Transverse colon (tissue), 4 donors: ENCODE measurements around the gene OR5B2. TPM values are rescaled to one million over a fixed set of nuclear protein-coding genes. Genes with fewer than 3 reads are reported as not detected.

Source experiments
- DNase-seq: peaks from one replicate; pipeline ENCODE4 v3.0.0-alpha.2; 2019
- H3K27ac ChIP-seq, 4 donors: fragments of 200-600 bp; sonication (generic); 2 replicates each; pipeline ENCODE4 v1.5.1; 2016 to 2018; ENCODE audit warnings: inconsistent platforms in 4 of 4
- H3K27me3 ChIP-seq: fragments of 200-600 bp; sonication (generic); 2 replicates; pipeline ENCODE4 v1.5.1; 2017; ENCODE audit warnings: inconsistent platforms
- H3K36me3 ChIP-seq, 4 donors: fragments of 200-600 bp; sonication (generic); 2 replicates each; pipeline ENCODE4 v1.5.1; 2017 to 2019; ENCODE audit warnings: inconsistent platforms in 4 of 4
- H3K4me1 ChIP-seq, 4 donors: fragments of 200-600 bp; sonication (generic); 2 replicates each; pipeline ENCODE4 v1.5.1; 2017 to 2020; ENCODE audit warnings: inconsistent platforms in 4 of 4
- H3K4me3 ChIP-seq, 4 donors: fragments of 200-600 bp; sonication (generic); 1 replicate in 1 of 4; 2 replicates in 3 of 4; pipeline versions ENCODE4 v1.5.1 to v1.6.1; 2017 to 2019; ENCODE audit warnings: inconsistent platforms in 4 of 4
- H3K9me3 ChIP-seq, 2 donors: fragments of 200-600 bp; sonication (generic); 2 replicates each; pipeline ENCODE4 v1.5.1; 2017 to 2019; ENCODE audit warnings: inconsistent platforms in 2 of 2
- EP300 ChIP-seq: sonication (generic); formaldehyde crosslinking; IDR thresholded peaks from one replicate; pipeline ENCODE4 v1.6.1; 2017; ENCODE audit warnings: antibody characterized with exemption, low read depth
- POLR2A ChIP-seq: fragments of 450-650 bp; IDR thresholded peaks from one replicate; pipeline ENCODE4 v1.6.1; 2016; ENCODE audit warnings: antibody characterized with exemption, mild to moderate bottlenecking, moderate library complexity
- POLR2AphosphoS5 ChIP-seq, 3 donors: sonication (generic); formaldehyde crosslinking; IDR thresholded peaks; one replicate each; pipeline ENCODE4 v1.6.1; 2016; ENCODE audit warnings: antibody characterized with exemption in 3 of 3
- WGBS, 2 donors: methylation state at CpG; one replicate each; pipeline ENCODE4 v1.1.5; 2018; ENCODE audit warnings: low coverage in 1 of 2; 5-methylcytosine and 5-hydroxymethylcytosine counted together
- in situ Hi-C, 4 donors: fragments of 200-750 bp; cut with MboI; loops; one replicate each; pipeline versions ENCODE4 v1.15.0 to v1.15.1; 2017; ENCODE audit warnings: low sequenced_read_pairs in 3 of 4, low pct_ligation_motif_present in 1 of 4, low pct_unique_long_range_greater_than_20kb in 1 of 4
- intact Hi-C: fragments of 100-400 bp; cut with DNase I; formaldehyde crosslinking; loops from one replicate; pipeline ENCODE4 v1.15.1; 2023; ENCODE audit warnings: low total_unique reads
- total RNA-seq, 4 donors: library from RNA; depleted of rRNA; stranded (reverse); fragments of >200 nt; gene quantifications; one replicate each; pipeline ENCODE4 v1.1.0, GENCODE V29; 2016
- TF ChIP-seq, protein P1 (sequence below), 5 experiments: fragments of 200-600 bp in 3 of 5; fragments of 450-650 bp in 2 of 5; sonication (generic) in 3 of 5; IDR thresholded peaks; 1 replicate in 2 of 5; 2 replicates in 3 of 5; pipeline ENCODE4 v1.5.1; 2016 to 2017; ENCODE audit warnings: antibody characterized with exemption in 5 of 5, inconsistent platforms in 3 of 5, mild to moderate bottlenecking in 2 of 5, moderate library complexity in 1 of 5

OR5B2 gene
- total RNA-seq, 4 donors from 2014 or later: not detected

DNA sequence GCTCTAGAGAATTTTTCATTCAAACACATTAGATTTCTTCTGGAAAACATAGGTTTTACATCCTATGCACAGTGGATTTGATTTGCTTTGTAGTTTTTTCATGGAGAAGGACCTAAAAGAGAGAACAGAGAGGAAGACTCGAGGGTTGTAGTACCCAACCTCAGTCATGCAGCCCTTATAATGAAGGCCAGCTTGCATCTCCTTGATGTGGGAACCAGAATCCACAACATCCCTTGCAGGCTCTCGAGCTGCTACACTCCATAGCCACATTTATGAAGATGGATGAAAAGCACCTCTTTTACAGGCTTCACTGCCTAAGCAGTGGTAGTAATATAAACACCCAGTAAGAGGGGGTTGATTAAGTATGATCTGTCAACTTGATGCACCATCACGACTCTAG lies 23.7 kb upstream of the OR5B2 start:
- Histone ChIP-seq H3K4me1 (no peaks in the 10 kb centered on the region), H3K9me3 (no peaks in the 10 kb centered on the region), H3K4me3 (no peak overlapping the region), H3K27ac (no peak overlapping the region), H3K27me3 (no peaks in the 10 kb centered on the region), H3K36me3 (no peaks in the 10 kb centered on the region)
- intact Hi-C loops (no loop called here), in situ Hi-C loops (no loop called here)
- 31% methylated on average over 3 of the region's 3 CpGs; no CpG with 5 or more reads in 1 of the 2 donors for WGBS, 2 donors
- TF ChIP-seq, protein P1, sequence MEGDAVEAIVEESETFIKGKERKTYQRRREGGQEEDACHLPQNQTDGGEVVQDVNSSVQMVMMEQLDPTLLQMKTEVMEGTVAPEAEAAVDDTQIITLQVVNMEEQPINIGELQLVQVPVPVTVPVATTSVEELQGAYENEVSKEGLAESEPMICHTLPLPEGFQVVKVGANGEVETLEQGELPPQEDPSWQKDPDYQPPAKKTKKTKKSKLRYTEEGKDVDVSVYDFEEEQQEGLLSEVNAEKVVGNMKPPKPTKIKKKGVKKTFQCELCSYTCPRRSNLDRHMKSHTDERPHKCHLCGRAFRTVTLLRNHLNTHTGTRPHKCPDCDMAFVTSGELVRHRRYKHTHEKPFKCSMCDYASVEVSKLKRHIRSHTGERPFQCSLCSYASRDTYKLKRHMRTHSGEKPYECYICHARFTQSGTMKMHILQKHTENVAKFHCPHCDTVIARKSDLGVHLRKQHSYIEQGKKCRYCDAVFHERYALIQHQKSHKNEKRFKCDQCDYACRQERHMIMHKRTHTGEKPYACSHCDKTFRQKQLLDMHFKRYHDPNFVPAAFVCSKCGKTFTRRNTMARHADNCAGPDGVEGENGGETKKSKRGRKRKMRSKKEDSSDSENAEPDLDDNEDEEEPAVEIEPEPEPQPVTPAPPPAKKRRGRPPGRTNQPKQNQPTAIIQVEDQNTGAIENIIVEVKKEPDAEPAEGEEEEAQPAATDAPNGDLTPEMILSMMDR (IDR thresholded peaks at IDR 0.05): no peak
- no peak for TF ChIP-seq POLR2A
- no peak for TF ChIP-seq POLR2AphosphoS5 (IDR thresholded peaks at IDR 0.05)
- no peak for TF ChIP-seq EP300
- DNase-seq: no peak

DNA sequence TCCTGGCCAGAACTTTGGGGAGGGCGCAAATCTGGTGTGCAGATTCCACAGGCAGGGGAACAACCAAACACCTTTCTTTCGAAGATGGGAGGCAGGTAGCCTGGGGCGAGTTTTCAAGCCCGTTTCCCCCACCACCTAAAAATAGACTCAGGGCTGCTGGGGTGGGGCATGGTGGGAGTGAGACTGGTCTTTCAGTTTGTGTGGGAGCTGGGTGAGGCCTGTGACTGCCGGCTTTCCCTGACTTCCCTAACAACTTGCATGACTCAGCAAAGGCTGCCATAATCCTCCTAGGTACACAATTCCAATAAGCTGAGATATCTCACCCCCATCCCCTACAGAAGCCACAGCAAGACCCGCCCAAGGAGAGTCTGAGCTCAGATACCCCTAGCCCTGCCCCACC lies 18.4 kb upstream of the OR5B2 start:
- TF ChIP-seq EP300 (no peak), POLR2A (no peak), POLR2AphosphoS5 (IDR thresholded peaks at IDR 0.05) (no peak)
- TF ChIP-seq, protein P1 (IDR thresholded peaks at IDR 0.05): no peak
- 79% methylated on average over 6 of the region's 6 CpGs; no CpG with 5 or more reads in 1 of the 2 donors for WGBS, 2 donors
- Histone ChIP-seq H3K4me1 (no peaks in the 10 kb centered on the region), H3K36me3 (no peaks in the 10 kb centered on the region), H3K9me3 (no peaks in the 10 kb centered on the region), H3K27me3 (no peaks in the 10 kb centered on the region), H3K27ac (no peak overlapping the region), H3K4me3 (no peak overlapping the region)
- in situ Hi-C loops (no loop called here), intact Hi-C loops (no loop called here)
- no peak for DNase-seq

DNA sequence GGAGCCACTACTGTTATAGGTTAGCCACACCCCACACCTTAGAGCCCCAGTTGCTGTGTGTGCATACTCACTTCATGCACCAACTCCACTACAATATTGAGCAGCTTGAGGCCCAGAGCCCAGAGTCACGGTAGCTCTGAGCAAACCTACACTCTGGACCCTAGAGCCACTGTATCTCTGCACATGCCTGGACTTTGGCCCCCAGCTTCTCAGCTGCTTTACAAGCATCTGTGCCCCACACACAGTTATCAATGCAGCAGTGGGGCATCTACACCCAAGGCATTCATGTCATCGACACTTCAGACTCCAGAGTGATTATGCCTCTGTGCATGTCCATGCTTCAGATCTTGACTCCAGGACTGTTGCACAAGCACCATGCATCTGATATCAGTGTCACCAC lies 16.4 kb upstream of the OR5B2 start:
- no peaks in the 10 kb centered on the region for H3K9me3 ChIP-seq
- no peak for DNase-seq
- no peaks in the 10 kb centered on the region for H3K4me1 ChIP-seq
- TF ChIP-seq POLR2AphosphoS5 (IDR thresholded peaks at IDR 0.05): no peak
- TF ChIP-seq EP300: no peak
- TF ChIP-seq POLR2A: no peak
- TF ChIP-seq, protein P1 (IDR thresholded peaks at IDR 0.05): no peak
- no peaks in the 10 kb centered on the region for H3K36me3 ChIP-seq
- H3K27ac ChIP-seq: no peak overlapping the region
- no peak overlapping the region for H3K4me3 ChIP-seq
- in situ Hi-C loops (no loop called here), intact Hi-C loops (no loop called here)
- WGBS, 2 donors: 71% methylated on average over 2 of the region's 2 CpGs; no CpG with 5 or more reads in 1 of the 2 donors
- H3K27me3 ChIP-seq: no peaks in the 10 kb centered on the region

DNA sequence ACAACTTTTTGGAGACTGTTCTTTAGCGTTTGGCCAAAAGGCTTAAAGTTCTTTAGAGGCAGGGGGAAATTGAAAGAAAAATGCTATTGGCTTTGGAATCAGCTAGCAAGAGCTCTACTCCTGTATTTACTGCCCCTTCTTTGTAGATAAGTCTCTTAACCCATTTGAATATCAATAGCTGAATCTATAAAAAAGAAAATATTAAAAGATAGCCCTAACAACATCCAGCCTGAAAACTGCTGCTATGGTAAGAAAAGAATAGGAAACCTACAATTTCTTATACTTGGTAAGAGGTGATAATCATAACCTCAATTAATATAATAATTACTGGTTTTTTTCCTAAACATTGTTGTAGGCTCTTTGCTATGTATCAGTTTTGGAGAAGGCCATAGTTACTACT lies 14.2 kb upstream of the OR5B2 start, which contains the start of gene OR5B12:
OR5B12 (minus strand) TSS at position 101 of the 400 bp plus-strand sequence. CDS start 2,085 bp downstream, outside the sequence.
- H3K4me1 ChIP-seq: no peaks in the 10 kb centered on the region
- H3K27ac ChIP-seq: no peak within 1 kb of the TSS
- no peak for TF ChIP-seq POLR2AphosphoS5 (IDR thresholded peaks at IDR 0.05)
- DNase-seq: no peak
- peaks cover 0 to 2% of the 10 kb centered on the region in 2 donors for H3K9me3 ChIP-seq
- in situ Hi-C loops (no loop called here), intact Hi-C loops (no loop called here)
- H3K4me3 ChIP-seq: no peak within 1 kb of the TSS
- no peaks in the 10 kb centered on the region for H3K27me3 ChIP-seq
- H3K36me3 ChIP-seq: no peaks in the 10 kb centered on the region
- 92 to 97% methylated on average over 1 of the region's 1 CpG for WGBS, 2 donors

DNA sequence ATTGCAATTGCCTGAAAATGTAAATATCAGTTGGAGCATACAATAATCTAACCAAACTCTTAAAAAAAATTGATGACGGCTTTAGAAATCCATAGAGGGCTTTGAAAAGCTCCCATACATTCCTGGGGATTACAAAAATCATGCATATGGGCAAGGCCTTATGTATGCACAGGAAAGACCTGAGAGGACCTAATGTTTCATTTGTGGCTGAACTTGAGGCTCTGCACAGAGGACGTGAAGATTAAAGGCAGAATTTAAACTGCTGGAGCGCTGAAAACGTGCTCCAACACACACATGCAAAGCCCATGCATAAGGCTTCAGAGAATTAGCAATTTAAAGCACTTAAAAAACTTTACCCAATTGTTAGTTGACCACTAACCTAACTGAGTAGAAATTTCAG lies 10.6 kb upstream of the OR5B2 start:
- intact Hi-C loops (no loop called here), in situ Hi-C loops (no loop called here)
- no peak overlapping the region for H3K27ac ChIP-seq
- TF ChIP-seq EP300: no peak
- TF ChIP-seq POLR2AphosphoS5 (IDR thresholded peaks at IDR 0.05): no peak
- TF ChIP-seq, protein P1 (IDR thresholded peaks at IDR 0.05): no peak
- TF ChIP-seq POLR2A: no peak
- H3K9me3 ChIP-seq: peaks cover 0 to 5% of the 10 kb centered on the region in 2 donors
- no peak for DNase-seq
- no peaks in the 10 kb centered on the region for H3K36me3 ChIP-seq
- 22 to 36% methylated on average over 4 of the region's 4 CpGs for WGBS, 2 donors
- no peaks in the 10 kb centered on the region for H3K27me3 ChIP-seq
- H3K4me1 ChIP-seq: no peaks in the 10 kb centered on the region
- H3K4me3 ChIP-seq: no peak overlapping the region
